ENCODE measurements around the gene NUPR1.

DNA sequence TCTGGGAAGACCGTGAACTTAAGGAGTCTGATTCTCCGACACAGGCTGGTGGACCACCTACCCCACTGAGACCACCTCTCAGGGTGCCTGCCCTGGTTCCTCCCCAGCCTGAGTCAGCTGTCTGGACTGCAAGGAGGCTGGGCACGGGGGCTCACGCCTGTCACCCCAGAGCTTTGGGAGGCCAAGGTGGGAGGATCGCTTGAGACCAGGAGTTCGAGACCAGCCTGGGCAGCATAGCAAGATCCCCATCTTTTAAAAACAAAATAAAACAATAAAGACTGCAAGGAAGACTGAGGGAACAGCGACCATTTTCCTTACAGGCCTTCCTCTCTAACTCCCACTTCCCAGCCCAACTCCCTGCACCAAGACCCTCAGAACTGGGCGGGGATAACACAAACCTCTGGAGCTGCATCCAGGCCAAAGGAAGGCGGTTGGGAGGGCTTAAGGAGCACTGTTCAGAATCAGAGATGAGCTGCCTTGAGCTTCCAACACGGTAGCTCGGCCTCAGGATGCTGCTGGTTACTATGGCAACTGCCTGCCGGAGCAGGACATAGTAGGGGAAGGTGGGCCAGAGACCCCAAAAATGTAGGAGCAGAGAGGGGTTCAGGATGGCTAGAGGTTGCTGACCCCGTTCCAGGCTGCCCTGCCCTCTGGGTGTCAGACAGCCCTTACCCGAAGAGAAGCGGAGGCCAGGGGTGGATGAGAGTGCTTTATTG, 40.0 kb downstream of the NUPR1 start:
- TF ChIP-seq, protein P1, sequence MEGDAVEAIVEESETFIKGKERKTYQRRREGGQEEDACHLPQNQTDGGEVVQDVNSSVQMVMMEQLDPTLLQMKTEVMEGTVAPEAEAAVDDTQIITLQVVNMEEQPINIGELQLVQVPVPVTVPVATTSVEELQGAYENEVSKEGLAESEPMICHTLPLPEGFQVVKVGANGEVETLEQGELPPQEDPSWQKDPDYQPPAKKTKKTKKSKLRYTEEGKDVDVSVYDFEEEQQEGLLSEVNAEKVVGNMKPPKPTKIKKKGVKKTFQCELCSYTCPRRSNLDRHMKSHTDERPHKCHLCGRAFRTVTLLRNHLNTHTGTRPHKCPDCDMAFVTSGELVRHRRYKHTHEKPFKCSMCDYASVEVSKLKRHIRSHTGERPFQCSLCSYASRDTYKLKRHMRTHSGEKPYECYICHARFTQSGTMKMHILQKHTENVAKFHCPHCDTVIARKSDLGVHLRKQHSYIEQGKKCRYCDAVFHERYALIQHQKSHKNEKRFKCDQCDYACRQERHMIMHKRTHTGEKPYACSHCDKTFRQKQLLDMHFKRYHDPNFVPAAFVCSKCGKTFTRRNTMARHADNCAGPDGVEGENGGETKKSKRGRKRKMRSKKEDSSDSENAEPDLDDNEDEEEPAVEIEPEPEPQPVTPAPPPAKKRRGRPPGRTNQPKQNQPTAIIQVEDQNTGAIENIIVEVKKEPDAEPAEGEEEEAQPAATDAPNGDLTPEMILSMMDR (conservative IDR thresholded peaks at IDR 0.05; ENCODE audit: low read length) = no peak
- no peak for TF ChIP-seq EZH2phosphoT487 (IDR thresholded peaks at IDR 0.05; ENCODE audit: borderline replicate concordance)

Measured in Loucy (cell line).